Coronary artery (tissue), 2 donors: ENCODE results near the gene SIX6.
"Not testable (repeated sequence)": the region's sequence is repeated elsewhere in the genome, so short reads cannot be mapped to it uniquely, and the experiment has no call there.

Experiments used
- DNase-seq: peaks from one replicate; pipeline ENCODE4 v3.0.0-alpha.2; 2017; ENCODE audit warnings: low spot score
- H3K27ac ChIP-seq, 2 donors: fragments of 200-600 bp; sonication (generic); one replicate each; pipeline ENCODE4 v1.5.1; 2016 to 2019
- H3K4me3 ChIP-seq: fragments of 200-600 bp; sonication (generic); 2 replicates; pipeline ENCODE4 v1.5.1; 2016; ENCODE audit warnings: mild to moderate bottlenecking, moderate library complexity
- TF ChIP-seq, protein P1 (sequence below): fragments of 200-600 bp; sonication (generic); IDR thresholded peaks from one replicate; pipeline ENCODE4 v1.5.1; 2019; ENCODE audit warnings: antibody characterized with exemption

Gene SIX6

GRCh38 chr14:60508707-60509437 is at the start of gene SIX6:
Gene SIX6, plus strand, starts transcription at chr14:60509146. Its CDS starts 253 bp downstream, at chr14:60509399.
- H3K27ac ChIP-seq: no peak within 1 kb of the TSS
- DNase-seq: no peak
- H3K4me3 ChIP-seq: peak within 1 kb of the TSS; percentile 55
- TF ChIP-seq, protein P1, sequence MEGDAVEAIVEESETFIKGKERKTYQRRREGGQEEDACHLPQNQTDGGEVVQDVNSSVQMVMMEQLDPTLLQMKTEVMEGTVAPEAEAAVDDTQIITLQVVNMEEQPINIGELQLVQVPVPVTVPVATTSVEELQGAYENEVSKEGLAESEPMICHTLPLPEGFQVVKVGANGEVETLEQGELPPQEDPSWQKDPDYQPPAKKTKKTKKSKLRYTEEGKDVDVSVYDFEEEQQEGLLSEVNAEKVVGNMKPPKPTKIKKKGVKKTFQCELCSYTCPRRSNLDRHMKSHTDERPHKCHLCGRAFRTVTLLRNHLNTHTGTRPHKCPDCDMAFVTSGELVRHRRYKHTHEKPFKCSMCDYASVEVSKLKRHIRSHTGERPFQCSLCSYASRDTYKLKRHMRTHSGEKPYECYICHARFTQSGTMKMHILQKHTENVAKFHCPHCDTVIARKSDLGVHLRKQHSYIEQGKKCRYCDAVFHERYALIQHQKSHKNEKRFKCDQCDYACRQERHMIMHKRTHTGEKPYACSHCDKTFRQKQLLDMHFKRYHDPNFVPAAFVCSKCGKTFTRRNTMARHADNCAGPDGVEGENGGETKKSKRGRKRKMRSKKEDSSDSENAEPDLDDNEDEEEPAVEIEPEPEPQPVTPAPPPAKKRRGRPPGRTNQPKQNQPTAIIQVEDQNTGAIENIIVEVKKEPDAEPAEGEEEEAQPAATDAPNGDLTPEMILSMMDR: no peak

DNA sequence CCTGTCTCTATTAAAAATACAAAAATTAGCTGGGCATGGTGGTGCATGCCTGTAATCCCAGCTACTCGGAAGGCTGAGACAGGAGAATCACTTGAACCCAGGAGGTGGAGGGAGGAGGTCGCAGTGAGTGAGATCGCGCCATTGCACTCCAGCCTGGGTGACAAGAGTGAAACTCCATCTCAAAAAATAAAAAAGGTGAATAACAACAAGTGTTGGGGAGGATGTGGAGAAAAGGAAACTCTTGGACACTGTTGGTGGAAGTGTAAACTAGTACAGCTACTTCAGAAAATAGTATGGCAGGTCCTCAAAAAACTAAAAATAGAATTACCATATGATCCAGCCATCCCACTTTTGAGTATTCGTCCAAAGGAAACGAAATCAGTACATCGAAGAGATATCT is 28.7 kb upstream of the SIX6 start:
- not testable (repeated sequence) for DNase-seq, H3K27ac ChIP-seq, H3K4me3 ChIP-seq

DNA sequence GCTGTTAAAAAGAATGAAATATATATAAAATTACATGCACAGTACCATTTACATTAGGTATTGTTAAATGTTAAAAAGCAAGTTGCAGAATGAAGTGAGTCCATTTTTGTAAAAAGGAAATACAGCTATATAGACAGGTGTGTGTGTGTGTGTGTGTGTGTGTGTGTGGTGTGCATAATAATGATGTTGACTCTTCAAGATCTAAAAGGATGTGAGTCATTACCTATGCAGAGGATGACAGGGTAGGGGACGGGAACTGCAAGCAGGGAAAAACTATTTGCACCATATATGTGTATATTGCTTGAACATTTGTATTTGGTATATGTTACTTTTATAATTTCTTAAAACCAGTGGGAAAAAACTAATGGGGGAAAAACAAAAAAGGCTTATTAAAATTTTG is 26.2 kb upstream of the SIX6 start:
- TF ChIP-seq, protein P1: no peak
- H3K27ac ChIP-seq: no peak overlapping the region
- no peak for DNase-seq
- no peak overlapping the region for H3K4me3 ChIP-seq

DNA sequence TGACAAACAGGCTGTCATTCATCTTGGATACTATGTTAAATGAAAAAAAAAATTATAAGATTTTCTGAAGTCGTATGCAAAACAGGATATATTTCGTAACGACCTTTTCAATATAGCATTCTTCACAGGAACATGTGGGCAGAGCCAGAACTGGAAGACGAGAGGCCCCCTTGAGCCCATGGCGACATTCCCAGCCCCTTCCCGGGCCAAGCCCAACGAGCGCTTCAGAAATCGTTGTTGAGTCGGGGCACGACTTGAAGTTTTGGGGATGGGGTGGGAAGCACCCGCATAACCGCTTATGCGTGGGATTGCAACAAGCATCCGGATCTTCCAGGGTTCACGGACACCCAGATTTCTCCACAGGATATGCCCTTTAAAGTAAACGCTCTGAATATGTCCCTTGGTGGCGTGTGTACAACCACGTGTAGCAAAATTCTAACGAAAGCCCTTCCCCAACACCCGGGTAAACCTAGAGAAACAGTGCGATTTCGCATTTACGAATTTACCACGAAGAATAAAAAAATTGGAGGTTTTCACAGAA is 23.8 kb upstream of the SIX6 start:
- TF ChIP-seq, protein P1: no peak
- H3K4me3 ChIP-seq: peak overlapping the region; percentile 47
- no peak for DNase-seq
- H3K27ac ChIP-seq: no peak overlapping the region

DNA sequence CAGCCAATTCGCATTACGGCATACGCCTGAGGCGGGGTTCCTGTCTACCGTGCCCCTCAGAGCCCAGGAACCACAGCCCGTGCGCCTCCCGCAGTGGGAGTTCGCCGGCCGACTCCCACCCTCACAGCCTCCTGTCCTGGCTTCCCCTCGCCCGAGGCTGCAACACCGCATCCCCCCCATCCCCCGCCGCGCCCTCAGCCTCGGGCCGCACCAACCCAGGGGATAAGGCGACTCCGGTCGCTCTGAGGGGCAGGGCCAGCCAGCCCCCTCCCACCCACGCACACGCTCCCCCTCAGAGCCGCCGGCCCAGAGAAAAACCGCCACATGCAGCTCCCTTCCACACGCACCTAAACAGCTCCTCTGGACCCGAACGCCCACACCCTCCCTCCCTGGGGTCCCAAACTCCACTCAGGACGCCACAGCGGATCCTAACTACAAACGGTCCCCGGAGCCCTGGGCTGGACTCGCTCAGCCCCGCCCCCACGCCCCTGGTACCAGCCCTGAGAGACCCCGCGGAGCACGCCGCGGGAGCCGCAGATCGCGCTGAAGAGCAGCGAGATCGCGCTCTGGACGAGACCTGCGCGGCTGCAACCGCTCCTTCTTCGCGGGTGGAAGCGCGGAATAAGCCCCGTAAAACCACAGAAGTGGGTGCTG is 23.2 kb upstream of the SIX6 start, which contains the start of gene C14orf39:
Gene C14orf39 (minus strand): TSS at position 466 of the 654 bp plus-strand sequence. CDS start 985 bp downstream, outside the sequence.
- Histone ChIP-seq H3K4me3 (peak within 1 kb of the TSS; percentile 47), H3K27ac (no peak within 1 kb of the TSS)
- TF ChIP-seq, protein P1: no peak
- DNase-seq: no peak

DNA sequence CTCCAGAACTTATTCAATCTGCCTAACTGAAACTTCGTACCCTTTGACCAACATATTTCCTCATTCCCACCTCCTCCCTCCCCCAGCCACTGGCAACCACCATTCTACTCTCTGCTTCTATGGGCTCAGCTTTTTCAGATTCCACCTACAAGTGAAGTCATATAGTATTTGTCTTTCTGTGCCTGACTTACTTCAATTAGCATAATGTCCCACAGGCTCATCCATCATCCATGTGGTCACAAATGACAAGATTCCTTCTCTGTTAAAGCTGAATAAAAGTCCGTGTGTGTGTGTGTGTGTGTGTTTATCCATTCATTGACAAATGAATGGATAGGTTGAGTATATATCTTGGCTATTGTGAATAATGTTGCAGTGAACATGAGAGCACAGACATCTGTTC is 21.7 kb upstream of the SIX6 start:
- TF ChIP-seq, protein P1: no peak
- no peak overlapping the region for H3K27ac ChIP-seq
- H3K4me3 ChIP-seq: no peak overlapping the region
- no peak for DNase-seq

DNA sequence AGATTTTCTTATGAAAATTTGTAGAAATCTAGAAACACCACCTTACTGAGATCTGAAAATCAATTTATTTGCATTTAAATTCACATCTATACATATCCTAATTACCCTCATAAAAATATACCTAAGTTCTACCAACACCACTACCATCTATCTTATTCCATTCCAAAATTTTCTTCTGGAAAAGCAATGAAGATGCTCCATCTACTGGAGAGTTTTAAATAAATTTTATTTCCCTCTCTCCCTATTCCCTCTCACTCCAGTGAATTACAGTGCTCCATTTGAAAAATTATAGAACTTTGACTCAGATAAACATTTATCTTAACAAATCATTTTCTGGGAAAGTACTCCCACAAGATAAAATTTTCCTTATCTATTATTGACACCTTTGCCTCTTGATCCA is 20.8 kb upstream of the SIX6 start:
- Histone ChIP-seq H3K4me3 (no peak overlapping the region), H3K27ac (no peak overlapping the region)
- no peak for DNase-seq
- TF ChIP-seq, protein P1: no peak
